ENCODE measurements around the gene SPACA7. TPM values are rescaled to one million over a fixed set of nuclear protein-coding genes. Genes with fewer than 3 reads are reported as not detected.

SPACA7 gene
- total RNA-seq, 4 donors from 2014 or later = not detected

DNA sequence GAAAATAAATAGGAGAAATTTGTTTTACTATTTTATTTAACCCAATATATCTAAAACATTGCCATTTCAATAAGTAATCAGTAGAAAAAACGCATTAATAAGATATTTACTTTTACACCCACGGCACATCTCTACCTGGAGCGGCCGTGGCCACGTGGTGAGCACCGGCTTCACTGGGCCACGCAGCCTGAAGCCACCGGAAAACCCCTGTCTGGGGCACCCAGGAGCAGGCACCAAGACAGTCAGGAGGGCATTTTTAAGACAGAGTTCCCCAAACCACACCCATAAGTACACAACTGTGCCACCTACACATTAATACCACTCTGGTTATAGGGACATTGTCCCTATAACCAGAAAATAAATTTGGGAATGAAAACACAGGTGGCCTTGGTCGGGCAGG is 80.9 kb downstream of the SPACA7 start:
- Histone ChIP-seq H3K27ac (no peak overlapping the region), H3K4me1 (no peaks in the 10 kb centered on the region), H3K27me3 (no peaks in the 10 kb centered on the region), H3K9me3 (no peaks in the 10 kb centered on the region), H3K4me3 (no peak overlapping the region), H3K36me3 (no peaks in the 10 kb centered on the region)
- TF ChIP-seq POLR2A (IDR thresholded peaks at IDR 0.05) (no peak), CTCF (IDR thresholded peaks at IDR 0.05) (no peak)
- no peak for DNase-seq
- intact Hi-C loops (cut with DNase I; ENCODE audit: low total_unique reads) = no loop called here

DNA sequence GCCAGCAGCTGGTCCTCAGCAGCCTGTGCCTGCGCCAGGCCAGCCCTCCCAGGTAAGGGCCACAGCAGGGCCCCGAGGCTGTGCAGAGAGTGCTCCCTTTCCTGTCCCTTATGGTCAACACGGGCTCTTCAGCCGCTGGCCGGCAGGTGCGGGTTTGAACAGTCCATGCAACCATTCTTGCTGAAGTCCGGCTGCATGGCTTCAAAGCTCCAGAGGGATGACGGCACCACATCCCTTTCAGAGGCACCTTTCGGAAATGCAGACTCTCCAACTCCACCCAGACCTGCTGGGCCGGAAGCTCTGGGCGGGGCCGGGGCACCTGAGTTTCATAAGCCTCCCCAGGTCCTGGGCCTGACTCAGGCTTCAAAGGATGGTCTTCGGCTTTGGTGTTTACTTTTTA is 81.3 kb downstream of the SPACA7 start:
- TF ChIP-seq CTCF (IDR thresholded peaks at IDR 0.05) (no peak), POLR2A (IDR thresholded peaks at IDR 0.05) (no peak)
- Histone ChIP-seq H3K9me3 (peaks cover 0 to 2% of the 10 kb centered on the region in 2 donors), H3K27ac (no peak overlapping the region), H3K36me3 (no peaks in the 10 kb centered on the region), H3K27me3 (no peaks in the 10 kb centered on the region), H3K4me3 (no peak overlapping the region), H3K4me1 (no peaks in the 10 kb centered on the region)
- intact Hi-C loops (cut with DNase I; ENCODE audit: low total_unique reads) = no loop called here
- no peak for DNase-seq

GRCh38 chr13:112462408-112462807 is 86.3 kb downstream of the SPACA7 start:
- TF ChIP-seq POLR2A (IDR thresholded peaks at IDR 0.05) (no peak), CTCF (IDR thresholded peaks at IDR 0.05) (no peak)

DNA sequence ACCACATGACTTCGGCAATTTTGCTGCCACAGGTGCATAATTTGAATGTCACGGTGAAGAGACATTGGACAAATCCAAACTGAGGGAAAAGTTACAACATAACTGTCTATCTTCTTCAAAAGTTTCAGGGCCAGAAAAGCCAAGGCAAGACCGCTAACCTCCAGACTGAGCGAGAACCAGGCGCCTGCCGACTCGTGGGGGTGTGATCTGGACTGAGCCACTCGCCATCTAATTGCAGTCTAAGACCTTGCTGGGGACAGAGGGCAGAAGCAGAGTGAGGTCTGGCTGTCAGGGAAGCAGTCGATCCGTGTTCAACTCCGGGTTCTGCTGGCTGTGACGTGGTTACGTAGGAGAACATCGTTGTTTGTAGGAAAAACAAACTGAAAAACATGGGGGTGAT is 88.6 kb downstream of the SPACA7 start:
- no peak overlapping the region for H3K4me3 ChIP-seq
- intact Hi-C loops (cut with DNase I; ENCODE audit: low total_unique reads) = no loop called here
- DNase-seq = no peak
- no peak overlapping the region for H3K27ac ChIP-seq
- no peak for TF ChIP-seq CTCF (IDR thresholded peaks at IDR 0.05)
- TF ChIP-seq POLR2A (IDR thresholded peaks at IDR 0.05) = no peak
- no peaks in the 10 kb centered on the region for H3K4me1 ChIP-seq
- no peaks in the 10 kb centered on the region for H3K27me3 ChIP-seq
- H3K36me3 ChIP-seq = no peaks in the 10 kb centered on the region
- peaks cover 0 to 2% of the 10 kb centered on the region in 2 donors for H3K9me3 ChIP-seq

More at GRCh38 chr13:112462408-112462807, 86.3 kb downstream of the SPACA7 start:
- Histone ChIP-seq H3K27me3 (no peaks in the 10 kb centered on the region), H3K4me1 (no peaks in the 10 kb centered on the region), H3K27ac (no peak overlapping the region), H3K36me3 (no peaks in the 10 kb centered on the region), H3K4me3 (no peak overlapping the region), H3K9me3 (peaks cover 0 to 2% of the 10 kb centered on the region in 2 donors)
- no peak for DNase-seq
- intact Hi-C loops (cut with DNase I; ENCODE audit: low total_unique reads) = no loop called here

- no peak for TF ChIP-seq CTCF (IDR thresholded peaks at IDR 0.05)
- TF ChIP-seq POLR2A (IDR thresholded peaks at IDR 0.05) = no peak
- Histone ChIP-seq H3K36me3 (no peaks in the 10 kb centered on the region), H3K4me1 (no peaks in the 10 kb centered on the region), H3K27me3 (no peaks in the 10 kb centered on the region), H3K9me3 (peaks cover 0 to 2% of the 10 kb centered on the region in 2 donors), H3K4me3 (no peak overlapping the region), H3K27ac (no peak overlapping the region)
- no peak for DNase-seq
- intact Hi-C loops (cut with DNase I; ENCODE audit: low total_unique reads) = no loop called here
These were observed 89.3 kb downstream of the SPACA7 start for GRCh38 chr13:112465251-112466131.

Measured in uterus (tissue), 4 donors.